Right ventricle myocardium inferior (tissue), 1 donor: ENCODE results near the gene UMPS. TPM values are rescaled to one million over a fixed set of nuclear protein-coding genes. Genes with fewer than 3 reads are reported as not detected.

Experiments used
- ATAC-seq: fragments of 200-7000 bp; cut with Tn5 transposase; one replicate; pipeline ENCODE4 v1.9.1; 2020; ENCODE audit warnings: mild to moderate bottlenecking, moderate library complexity
- DNase-seq: peaks from one replicate; pipeline ENCODE4 v3.0.0; 2021; ENCODE audit errors: missing footprints
- intact Hi-C: fragments of 100-400 bp; cut with DNase I; formaldehyde crosslinking; loops from one replicate; pipeline ENCODE4 v1.11.0; 2022
- long read RNA-seq: library from polyadenylated mRNA; unstranded; transcript quantifications from one replicate; pipeline ENCODE4 v2.0.0, GENCODE V29; 2021
- total RNA-seq: library from RNA; stranded (reverse); fragmentation: NEBNext Ultra II Directional; extraction: Animal tissue kit (Norgen Biotek cat#: 25700); gene quantifications from one replicate; pipeline ENCODE4 v1.2.1, GENCODE V29; 2021
- donor health status: DM: no; HTN: yes; CAD: no; lungs with severe emphysema.

Gene UMPS
- 9.4 TPM for total RNA-seq
- long read RNA-seq, full-length matches to known transcripts = 3 of 5 reads
- long read RNA-seq, partial matches to known transcripts = 0 of 5 reads
- long read RNA-seq, other reads (novel, unspliced or antisense) = 2 of 5 reads

DNA sequence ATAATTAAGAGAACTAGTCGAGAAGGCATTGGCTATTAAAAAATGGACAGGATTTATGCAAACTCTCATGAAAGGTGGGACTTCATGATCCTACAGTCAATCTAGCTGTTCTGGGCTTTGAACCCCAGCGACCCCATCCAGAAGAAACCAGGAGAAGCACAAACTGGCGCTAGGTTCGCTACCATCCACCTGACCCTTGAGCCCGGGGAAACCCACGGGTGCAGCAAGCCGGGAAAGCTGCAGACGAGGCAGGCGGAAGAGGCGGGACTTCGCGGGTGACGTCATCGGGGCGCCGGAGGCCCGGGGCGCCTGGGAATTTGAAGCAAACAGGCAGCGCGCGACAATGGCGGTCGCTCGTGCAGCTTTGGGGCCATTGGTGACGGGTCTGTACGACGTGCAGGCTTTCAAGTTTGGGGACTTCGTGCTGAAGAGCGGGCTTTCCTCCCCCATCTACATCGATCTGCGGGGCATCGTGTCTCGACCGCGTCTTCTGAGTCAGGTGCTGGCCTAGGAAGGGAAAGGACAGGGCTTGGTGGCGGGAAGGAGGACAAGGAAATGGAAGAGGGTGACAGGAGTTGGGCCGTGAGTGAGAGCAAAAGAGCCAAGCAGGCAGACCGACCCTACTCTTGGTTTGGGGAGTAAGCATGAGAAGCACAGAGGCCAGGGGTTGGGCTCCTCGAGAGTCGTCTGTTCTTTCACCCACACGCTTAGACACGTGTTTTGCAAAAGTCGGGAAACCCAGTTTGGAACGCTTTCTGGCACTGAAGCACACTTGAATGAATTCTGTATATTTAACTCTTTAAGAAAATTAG is at the start of gene UMPS:
Gene UMPS, plus strand, starts transcription at position 324 of the 812 bp plus-strand sequence. Its CDS starts 20 bp downstream, at position 344.
- ATAC-seq (peak; percentile 97), DNase-seq (peak; percentile 94)
- intact Hi-C loops = no loop called here

DNA sequence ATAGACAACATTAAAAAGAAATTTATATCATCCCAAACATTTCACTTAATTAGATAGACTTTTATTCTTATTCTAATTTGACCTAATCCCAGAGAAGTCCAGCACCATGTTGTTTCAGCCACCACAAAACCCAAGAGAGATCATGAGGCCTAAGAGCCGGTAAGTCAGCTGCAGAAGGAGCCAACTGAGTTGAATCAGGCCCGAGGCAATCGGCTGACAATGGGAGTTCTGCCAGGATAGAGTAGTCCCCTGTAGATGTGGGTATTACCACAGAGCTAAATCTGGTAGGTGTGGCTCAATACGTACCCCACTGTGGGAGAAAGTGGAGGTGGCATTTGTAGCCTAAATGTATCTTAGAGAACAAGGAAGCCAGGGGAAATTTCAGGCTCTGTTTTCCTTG is 49.7 kb upstream of the UMPS start:
- no peak for DNase-seq
- no peak for ATAC-seq
- intact Hi-C loops = no loop called here

DNA sequence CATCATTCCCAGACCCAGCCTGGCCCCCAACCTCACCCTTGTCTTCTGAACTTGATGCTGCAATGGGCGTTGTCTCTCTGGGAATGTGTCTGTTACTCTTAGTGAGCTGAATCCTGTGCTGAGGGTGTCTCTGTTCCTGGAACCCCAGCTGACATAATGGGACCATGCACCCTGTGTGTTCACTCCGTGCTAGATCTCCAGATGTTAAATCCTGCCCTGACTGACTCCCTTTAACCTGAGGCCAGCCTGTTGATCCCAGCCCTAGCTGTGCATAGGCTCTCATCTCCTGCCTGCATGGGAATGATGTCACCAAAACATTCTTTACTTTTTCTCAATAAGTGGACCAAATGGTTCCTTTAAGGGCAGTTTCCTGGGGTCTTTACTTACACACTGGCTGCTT is 48.0 kb upstream of the UMPS start:
- intact Hi-C loops = no loop called here
- no peak for ATAC-seq
- DNase-seq = no peak

DNA sequence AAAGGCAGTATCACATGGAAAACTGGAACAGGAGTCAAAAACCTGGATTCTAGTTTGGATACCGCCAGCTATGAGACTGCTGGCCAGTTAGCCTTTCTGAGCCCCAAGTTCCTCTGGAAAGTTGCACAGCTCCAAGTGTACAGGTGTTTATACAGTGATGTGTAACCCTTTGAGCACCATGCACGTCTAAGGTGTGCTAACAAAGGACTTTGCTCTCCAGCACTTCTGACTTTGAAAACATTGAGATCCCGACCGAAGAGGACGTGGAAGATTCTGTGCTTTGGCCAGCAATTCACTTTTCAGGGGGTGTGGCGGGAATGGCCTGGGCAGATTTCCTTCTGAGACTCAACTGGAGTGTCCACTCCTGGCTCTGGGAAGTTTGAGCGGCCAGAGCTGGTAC is 45.8 kb upstream of the UMPS start:
- DNase-seq = no peak
- intact Hi-C loops = no loop called here
- no peak for ATAC-seq

DNA sequence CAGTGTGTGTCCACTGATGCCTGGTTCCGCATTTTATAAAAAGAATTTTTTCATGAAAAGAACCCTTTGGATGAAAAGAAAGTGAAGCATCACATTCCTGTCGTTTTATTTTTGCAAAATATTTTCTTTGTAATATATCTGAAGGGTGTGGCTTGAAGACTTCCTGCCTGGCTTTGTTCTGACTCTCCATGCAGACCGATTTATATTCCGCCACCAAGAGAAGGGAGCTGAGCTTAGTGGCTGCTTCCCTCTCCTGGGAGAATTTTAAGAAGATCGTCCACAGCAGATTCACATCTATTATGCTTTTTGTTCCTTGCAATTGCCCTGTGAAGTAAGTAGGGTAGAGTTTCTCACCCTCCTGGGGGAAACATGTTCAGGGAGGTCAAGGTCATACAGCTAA is 45.2 kb upstream of the UMPS start:
- ATAC-seq (no peak), DNase-seq (no peak)
- intact Hi-C loops = no loop called here

DNA sequence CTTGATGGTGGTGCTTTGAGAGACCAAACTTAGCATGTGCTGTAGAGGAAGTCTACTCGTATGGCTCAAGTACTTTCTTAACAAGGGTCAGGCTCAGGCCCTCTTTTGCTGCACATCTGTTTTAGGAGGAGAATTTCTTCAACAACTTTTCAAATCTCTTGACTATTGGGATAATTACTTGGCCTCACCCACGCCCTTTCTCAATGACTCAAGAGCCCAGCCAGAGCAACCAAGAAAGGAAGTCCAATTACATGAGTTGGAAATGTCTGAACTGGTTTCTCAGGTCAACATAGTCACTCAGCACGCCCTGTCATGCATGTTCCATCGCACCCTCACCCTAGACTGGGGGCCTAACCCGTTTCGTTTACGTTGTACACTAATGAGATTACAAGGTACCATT is 44.8 kb upstream of the UMPS start:
- no peak for ATAC-seq
- no peak for DNase-seq
- intact Hi-C loops = no loop called here

DNA sequence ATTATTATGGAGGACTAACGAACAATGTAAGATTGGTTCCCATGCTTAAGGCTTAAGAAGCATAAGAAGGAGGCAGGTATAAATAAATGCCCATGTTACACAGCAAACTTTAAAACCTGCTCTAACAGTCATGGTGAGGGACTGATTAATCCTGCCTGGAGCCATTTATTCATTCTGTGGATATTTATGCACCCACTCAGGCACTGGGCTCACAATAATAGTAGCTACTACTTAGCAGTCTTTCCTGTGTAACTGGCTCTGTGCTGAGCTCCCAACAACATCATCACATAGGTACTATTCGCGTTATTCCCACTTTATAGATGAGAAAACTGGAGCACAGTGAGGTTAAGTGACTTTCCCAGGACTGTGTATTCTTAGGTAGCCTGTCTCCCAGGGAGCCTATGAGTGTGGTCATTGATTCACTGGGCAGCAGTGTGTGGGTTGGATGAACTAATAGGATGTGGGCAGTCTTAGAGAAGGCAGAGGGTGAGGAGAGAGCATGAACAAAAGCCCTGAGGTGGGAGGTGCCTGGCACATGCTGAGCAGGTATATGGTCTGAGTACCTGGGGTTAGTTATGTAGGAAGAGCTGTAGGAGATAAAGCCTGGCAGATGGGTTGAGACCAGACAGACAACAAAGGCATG is 44.1 kb upstream of the UMPS start:
- no peak for DNase-seq
- intact Hi-C loops = no loop called here
- ATAC-seq = no peak

DNA sequence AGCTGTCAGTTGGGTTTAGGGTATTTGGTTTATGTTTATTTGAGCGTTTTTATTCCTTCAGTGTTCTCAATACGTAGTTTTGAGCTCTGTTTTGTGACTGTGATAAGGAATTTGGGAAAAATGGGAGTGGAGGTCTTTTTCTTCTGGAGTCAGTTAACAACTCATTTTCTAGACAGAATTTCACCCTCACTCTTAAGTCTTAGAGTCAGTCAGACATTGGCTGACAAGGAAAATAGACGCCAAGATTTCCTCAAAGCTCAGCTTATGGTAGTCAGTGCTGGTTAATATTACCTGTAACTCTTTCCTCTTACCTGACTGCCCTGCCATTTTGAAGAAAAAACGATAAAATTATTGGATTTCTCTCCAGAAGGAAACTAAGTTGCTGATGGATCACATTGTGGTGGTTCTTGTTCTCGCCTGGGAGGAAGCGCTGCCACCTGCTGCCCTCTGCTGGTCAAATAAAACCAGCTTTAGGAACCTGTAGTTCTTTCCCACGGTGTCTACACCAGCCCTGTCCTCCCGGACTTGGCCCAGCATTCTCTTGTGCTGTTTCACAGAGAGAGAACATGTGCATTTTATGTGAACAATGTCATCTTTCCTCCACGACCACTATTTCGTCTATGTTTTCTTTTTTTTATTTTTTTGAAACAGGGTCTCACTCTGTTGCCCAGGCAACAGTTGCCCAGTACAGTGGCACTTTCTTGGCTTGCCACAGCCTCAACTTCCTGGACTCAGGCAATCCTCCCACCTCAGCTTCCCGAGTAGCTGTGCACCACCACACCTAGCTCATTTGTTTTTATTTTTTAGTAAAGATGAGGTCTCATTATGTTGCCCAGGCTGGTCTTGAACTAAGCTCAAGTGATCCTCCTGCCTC is 41.4 kb upstream of the UMPS start:
- peak; percentile 84 for DNase-seq
- peak; percentile 74 for ATAC-seq
- intact Hi-C loops = loop anchor here (1.0 kb wide), 1 partner anchor 124 kb away; no protein-coding TSS in a partner anchor

DNA sequence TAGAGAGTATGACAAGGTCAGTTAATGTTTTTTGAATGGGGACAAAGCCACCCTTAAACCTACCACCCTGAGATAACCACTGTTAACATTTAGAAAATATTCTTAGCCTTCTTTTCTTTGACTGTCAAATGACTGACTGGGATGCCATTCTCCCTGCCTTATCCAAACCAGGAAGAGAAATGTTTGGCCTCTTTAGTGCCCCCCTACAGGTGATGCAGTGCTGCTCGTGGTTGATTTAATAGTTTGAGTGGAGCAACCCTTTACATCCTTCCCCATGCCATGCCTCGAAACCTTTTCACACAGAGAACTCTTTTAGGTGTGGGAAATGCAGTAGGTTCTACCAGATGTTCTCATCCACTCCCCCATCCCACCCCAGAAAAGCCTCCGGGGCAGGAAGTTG is 38.7 kb upstream of the UMPS start:
- no peak for DNase-seq
- intact Hi-C loops = no loop called here
- no peak for ATAC-seq

DNA sequence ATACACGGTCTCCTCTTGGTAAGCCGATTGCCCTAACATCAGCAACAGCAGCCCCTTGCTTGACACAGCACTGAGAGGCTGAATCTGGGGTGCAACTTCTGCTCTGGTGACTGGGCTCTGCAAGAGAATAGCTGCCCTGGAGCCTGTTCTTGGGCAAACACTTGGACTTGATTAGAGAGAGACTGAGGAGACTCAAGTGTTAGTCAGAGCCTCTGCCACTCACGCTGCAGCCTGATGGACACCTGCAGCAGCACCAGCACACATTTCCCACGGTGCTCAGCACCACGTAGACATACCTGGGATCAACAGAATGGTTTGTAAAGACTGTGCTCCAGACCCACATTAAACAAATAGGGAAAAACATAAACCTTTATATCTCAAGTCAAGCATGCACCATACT is 35.8 kb upstream of the UMPS start:
- intact Hi-C loops = no loop called here
- DNase-seq (no peak), ATAC-seq (no peak)

DNA sequence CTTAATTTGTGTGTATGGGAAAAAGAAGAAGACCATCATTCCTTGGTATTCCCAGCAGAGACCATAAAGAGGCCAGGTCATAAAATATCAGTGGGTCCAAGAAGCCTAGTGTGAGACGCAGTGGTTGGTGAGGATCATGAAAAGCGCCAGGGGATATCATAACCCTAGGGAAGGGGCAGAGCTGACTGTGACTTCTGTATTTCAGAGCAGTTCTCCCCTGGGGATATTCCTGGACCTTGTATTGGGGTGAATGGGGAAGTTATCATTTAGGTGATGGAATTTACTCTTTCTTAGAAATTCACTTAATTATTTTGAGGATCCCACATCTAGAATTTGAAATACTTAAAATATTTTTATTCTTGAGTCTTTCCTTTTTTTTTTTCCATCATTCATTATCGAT is 34.9 kb upstream of the UMPS start:
- ATAC-seq = no peak
- intact Hi-C loops = no loop called here

DNA sequence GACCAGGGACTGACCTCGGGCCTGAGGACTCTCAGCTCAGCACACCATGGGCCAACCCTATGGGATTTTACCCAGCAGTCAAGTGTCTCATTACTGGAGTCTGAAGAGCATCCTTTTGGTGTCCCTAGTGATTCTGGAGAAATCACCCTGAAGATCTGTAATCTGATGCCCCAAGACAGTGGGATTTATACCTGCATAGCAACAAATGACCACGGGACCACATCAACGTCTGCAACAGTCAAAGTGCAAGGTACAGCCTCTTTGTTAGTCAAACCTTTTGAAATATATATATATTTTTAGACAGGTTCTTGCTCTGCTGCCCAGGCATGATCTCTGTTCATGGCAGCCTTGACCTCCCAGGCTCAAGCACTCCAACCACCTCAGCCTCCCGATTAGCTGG is 34.2 kb upstream of the UMPS start:
- no peak for ATAC-seq
- no peak for DNase-seq
- intact Hi-C loops = no loop called here

More for the DNA sequence above, 34.9 kb upstream of the UMPS start:
- no peak for DNase-seq

DNA sequence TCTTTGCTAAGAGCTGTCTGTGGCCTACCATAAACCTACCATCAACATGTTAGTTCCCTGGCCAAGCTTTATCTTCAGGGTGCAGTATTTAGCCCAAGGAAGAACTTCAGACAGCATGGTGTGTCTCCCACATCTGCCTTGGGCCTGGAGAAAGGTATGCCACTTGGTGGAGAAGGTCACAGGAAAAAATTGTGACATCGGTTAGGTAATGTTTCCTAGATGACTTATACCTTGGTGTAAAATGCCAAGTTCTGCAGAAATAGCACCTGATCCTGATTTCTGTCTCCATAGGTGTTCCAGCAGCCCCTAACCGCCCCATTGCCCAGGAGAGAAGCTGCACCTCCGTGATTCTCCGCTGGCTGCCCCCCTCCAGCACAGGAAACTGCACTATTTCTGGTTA is 33.0 kb upstream of the UMPS start:
- DNase-seq (no peak), ATAC-seq (no peak)
- intact Hi-C loops = no loop called here

DNA sequence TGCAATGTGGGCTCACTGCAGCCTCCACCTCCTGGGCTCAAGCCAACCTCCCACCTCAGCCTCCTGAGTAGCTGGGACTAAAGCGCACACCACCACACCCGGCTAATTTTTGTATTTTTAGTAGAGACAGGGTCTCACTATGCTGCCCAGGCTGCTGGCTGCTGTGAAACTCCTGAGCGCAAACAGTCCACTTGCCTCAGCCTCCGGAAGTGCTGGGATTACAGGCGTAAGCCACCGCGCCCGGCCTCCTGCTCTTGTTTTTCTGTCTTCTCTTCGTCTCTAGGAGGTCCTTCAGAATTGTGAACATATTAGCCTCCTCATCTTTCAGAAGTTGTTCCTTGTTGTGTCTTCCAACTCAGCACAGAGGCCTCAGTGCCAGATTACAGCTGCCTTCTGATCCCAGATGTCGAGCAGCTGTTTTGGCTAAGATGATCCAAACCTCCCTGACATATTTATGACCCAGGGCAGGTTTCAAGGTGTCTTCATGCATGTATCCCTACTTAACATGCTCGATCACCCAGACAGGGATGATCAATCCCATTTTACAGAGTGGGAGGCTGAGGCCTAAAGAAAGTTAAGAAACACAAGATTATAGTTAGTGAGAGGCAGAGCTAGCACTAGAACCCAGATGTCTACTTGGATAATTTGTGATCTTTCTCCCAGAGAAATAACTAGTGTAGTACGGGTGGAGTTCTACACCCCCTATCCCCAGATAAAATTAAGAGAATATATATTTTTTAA is 32.1 kb upstream of the UMPS start:
- ATAC-seq = no peak
- no peak for DNase-seq
- intact Hi-C loops = no loop called here

DNA sequence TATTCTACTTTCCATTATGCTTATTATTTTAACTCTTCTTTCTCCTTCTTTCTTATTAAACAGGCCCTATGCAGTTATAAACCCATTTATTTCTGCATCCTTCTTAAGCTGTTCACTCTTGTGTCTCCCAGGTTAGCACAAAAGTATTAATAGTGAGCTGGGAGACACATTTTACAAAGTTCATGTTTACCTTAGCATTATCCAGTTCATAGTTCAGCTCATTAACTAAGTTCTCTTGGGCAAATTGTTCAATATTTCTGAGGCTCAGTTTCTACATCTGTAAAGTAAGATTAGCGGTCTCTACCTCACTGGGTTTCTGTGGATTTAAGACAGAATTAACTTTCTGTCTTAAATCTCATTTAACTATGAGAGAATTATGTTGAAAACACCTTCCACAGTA is 31.2 kb upstream of the UMPS start:
- DNase-seq (no peak), ATAC-seq (no peak)
- intact Hi-C loops = no loop called here

DNA sequence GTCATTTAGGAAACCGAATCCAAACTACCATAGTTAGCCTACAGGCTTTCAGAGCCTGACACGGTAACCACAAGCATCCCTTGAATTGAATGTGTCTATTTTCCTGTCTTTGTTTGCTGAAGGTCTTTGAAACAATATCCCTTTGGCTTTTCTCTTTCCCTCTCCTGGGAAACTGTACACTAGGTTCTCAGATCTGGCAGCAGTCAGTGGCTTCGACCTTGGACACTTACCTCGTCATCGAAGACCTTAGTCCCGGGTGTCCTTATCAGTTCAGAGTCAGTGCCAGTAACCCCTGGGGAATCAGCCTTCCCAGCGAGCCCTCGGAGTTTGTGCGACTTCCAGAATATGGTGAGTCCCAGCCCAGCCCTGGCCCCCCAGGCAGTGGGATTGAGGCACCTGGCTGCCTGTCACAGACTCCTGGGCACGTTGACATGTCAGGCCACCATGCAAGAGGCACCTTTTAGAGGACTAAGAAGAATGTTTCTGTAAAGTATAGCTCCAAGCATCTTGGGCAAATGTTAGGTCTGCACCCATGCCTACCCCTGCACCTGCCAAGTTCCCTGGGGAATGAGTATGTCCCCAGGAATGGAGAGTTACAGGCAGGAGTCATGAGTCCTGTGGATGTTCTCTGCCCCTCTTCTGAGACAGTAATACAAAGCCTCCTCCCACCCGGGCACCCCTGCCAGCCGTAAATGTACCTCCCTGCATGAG is 30.4 kb upstream of the UMPS start:
- ATAC-seq (peak; percentile 86), DNase-seq (no peak)
- intact Hi-C loops = no loop called here

DNA sequence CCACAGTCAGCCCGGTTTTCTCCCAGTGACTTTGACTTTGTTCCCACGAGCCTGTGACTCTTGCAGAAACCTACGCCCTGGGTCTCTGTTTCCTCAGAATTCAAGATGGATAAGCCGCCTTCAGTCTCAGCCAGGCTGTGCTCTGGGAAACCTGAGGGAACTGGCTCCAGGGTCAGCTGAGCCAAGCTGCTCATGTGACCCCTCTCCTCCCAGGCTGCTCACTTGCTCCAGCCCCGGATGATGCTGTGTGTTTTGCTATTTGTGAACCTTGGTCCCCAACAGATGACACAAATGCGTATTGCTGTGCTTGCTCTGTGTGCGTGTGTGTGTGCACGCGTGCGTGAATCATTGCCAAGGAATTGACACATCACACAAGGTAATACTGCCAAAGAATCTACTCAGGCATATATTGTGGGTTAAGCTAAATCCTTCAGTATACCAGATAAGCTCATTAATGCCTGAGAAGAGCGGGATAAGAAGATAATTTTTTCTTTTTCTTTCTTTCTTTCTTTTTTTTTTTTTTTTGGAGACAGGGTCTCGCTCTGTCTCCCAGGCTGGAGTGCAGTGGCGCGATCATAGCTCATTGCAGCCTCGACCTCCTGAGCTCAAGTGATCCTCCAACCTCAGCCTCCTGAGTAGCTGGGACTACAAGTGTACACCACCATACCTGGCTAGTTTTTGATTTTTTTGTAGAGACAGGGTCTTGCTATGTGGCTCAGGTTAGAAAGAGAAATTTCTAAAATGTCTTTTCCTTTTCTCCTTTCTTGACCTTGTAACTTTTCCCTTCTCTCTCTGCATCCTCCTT is 29.2 kb upstream of the UMPS start:
- ATAC-seq = peak; percentile 45
- no peak for DNase-seq
- intact Hi-C loops = no loop called here
